ENCODE measurements around the gene APBB1IP. TPM values are rescaled to one million over a fixed set of nuclear protein-coding genes. Genes with fewer than 3 reads are reported as not detected.

The APBB1IP gene
- total and polyA plus RNA-seq, 2 of the 8 experiments (the other 6 are each of a cell fraction or from before 2014, with no cell fraction given): 0.05 TPM; not detected in 1

GRCh38 chr10:26438534-26439341 lies 597 bp downstream of the APBB1IP start:
- H3K4me3 ChIP-seq (ENCODE audit: extremely low read depth in 1 of 4, insufficient read depth in 2 of 4, low read depth in 3 of 4, low read length in 4 of 4): peak overlapping the region; percentile 22 to 56 (median 48); a peak in 7 of 8 replicates
- no peak overlapping the region for H4K91ac ChIP-seq (replicated peaks; ENCODE audit: insufficient read length, low read length)
- no peak overlapping the region; a peak in 1 of 7 replicates for H3K9ac ChIP-seq (replicated peaks in 1 of 4; ENCODE audit: extremely low read depth in 1 of 4, low read depth in 3 of 4, low read length in 3 of 4)
- DNase-seq (ENCODE audit: low read depth in 1 of 2, low spot score in 2 of 2) (peak in 1 of 2 experiments; percentile 63), FAIRE-seq (no peak)
- H4K5ac ChIP-seq (ENCODE audit: insufficient read length, low read depth, low read length): no peak overlapping the region
- H3K23ac ChIP-seq (ENCODE audit: insufficient read length): no peak overlapping the region
- no peak overlapping the region for H3K56ac ChIP-seq (replicated peaks; ENCODE audit: insufficient read length, low read depth, low read length)
- no peak overlapping the region for H2BK20ac ChIP-seq (ENCODE audit: low read length)
- H3K14ac ChIP-seq (ENCODE audit: insufficient read length): no peak overlapping the region
- H3K23me2 ChIP-seq (ENCODE audit: low read depth, low read length): peaks cover 9% of the 10 kb centered on the region; the same call in 1 of the 2 replicates
- H3K27ac ChIP-seq (ENCODE audit: low read depth, low read length): no peak overlapping the region
- POLR2A ChIA-PET (ENCODE audit: partially characterized antibody): interaction anchor here (1.2 kb wide), 1 partner anchor 10 kb away, joined by 3 read pairs; no protein-coding TSS in a partner anchor
- H2BK5ac ChIP-seq (ENCODE audit: low read depth, low read length): no peak overlapping the region
- no peaks in the 10 kb centered on the region for H3K9me3 ChIP-seq (ENCODE audit: insufficient read depth in 2 of 2, low read depth in 1 of 2, low read length in 1 of 2)
- H2AFZ ChIP-seq (ENCODE audit: low read length): 0 out of 2 replicates have a peak overlapping the region, but pooled peaks have one; percentile 72
- H2BK120ac ChIP-seq (replicated peaks; ENCODE audit: low read depth, low read length): no peak overlapping the region
- peak overlapping the region; percentile 65 for H4K8ac ChIP-seq (ENCODE audit: extremely low read depth, insufficient read depth, low read length)
- CTCF ChIA-PET (ENCODE audit: partially characterized antibody): no interaction called here
- no peaks in the 10 kb centered on the region for H4K20me1 ChIP-seq (replicated peaks in 1 of 2; ENCODE audit: control insufficient read depth in 1 of 2, insufficient read depth in 2 of 2, low read length in 2 of 2)
- H3K36me3 ChIP-seq (ENCODE audit: control insufficient read depth in 2 of 4, insufficient read depth in 4 of 4, low read length in 3 of 4): no peaks in the 10 kb centered on the region
- WGBS, 2 experiments (ENCODE audit: extremely low coverage in 1 of 2, insufficient coverage in 1 of 2, insufficient read length in 1 of 2, insufficient replicate concordance in 2 of 2, low coverage in 1 of 2, low lambda C conversion rate in 2 of 2, missing lambda C conversion rate in 1 of 2): 14% methylated on average over 55 of the region's 59 CpGs; no CpG with 5 or more reads in 1 of the 2 experiments
- peaks cover 0 to 4% (median 0%) of the 10 kb centered on the region in 4 experiments; a peak in 2 of 7 replicates for H3K4me1 ChIP-seq (replicated peaks in 1 of 4; ENCODE audit: control insufficient read depth in 3 of 4, insufficient read depth in 4 of 4, low read length in 3 of 4)
- peak overlapping the region; percentile 64 to 75 for H3K4me2 ChIP-seq (ENCODE audit: insufficient read depth in 1 of 2, low read depth in 2 of 2, low read length in 2 of 2)
- no peak overlapping the region for H3K18ac ChIP-seq (ENCODE audit: extremely low read depth, low read length)
- H3K79me2 ChIP-seq (ENCODE audit: control insufficient read depth in 1 of 2, insufficient read depth in 2 of 2, low read length in 2 of 2): no peaks in the 10 kb centered on the region
- no peak overlapping the region for H2BK12ac ChIP-seq (ENCODE audit: low read depth, low read length)
- H3K4ac ChIP-seq (replicated peaks; ENCODE audit: insufficient read length, low read depth, low read length): no peak overlapping the region
- H2BK15ac ChIP-seq (ENCODE audit: low read length): no peak overlapping the region
- H2AK5ac ChIP-seq (ENCODE audit: low read depth, low read length): no peak overlapping the region
- H3K79me1 ChIP-seq (ENCODE audit: low read depth, low read length): no peaks in the 10 kb centered on the region
- H3K27me3 ChIP-seq (replicated peaks in 1 of 4; ENCODE audit: control insufficient read depth in 3 of 4, extremely low read depth in 1 of 4, insufficient read depth in 3 of 4, low read length in 3 of 4): peaks cover 6 to 24% (median 18%) of the 10 kb centered on the region in 4 experiments
- TF ChIP-seq HDAC2 (IDR thresholded peaks at IDR 0.05; ENCODE audit: borderline replicate concordance in 1 of 2, low read depth in 2 of 2, low read length in 2 of 2) (no peak), CBX5 (IDR thresholded peaks at IDR 0.05; ENCODE audit: low read depth, low read length) (no peak), ZNF274 (IDR thresholded peaks at IDR 0.05; ENCODE audit: borderline replicate concordance, extremely low read depth, low read length) (no peak), HDAC6 (IDR thresholded peaks at IDR 0.05; ENCODE audit: low read depth, low read length) (no peak), EZH2 (IDR thresholded peaks at IDR 0.05; ENCODE audit: low read depth, low read length, severe bottlenecking) (no peak), TAF7 (optimal IDR thresholded peaks at IDR 0.05; ENCODE audit: borderline replicate concordance, low read depth, low read length) (no peak), CHD1 (IDR thresholded peaks at IDR 0.05; ENCODE audit: low read depth, low read length) (no peak), NANOG (IDR thresholded peaks at IDR 0.05; ENCODE audit: insufficient read depth, low read depth, low read length, poor library complexity, severe bottlenecking) (no peak), ATF3 (IDR thresholded peaks at IDR 0.05; ENCODE audit: insufficient read depth, low read depth, low read length) (no peak)
- TF ChIP-seq, protein P1, sequence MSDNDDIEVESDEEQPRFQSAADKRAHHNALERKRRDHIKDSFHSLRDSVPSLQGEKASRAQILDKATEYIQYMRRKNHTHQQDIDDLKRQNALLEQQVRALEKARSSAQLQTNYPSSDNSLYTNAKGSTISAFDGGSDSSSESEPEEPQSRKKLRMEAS (IDR thresholded peaks at IDR 0.05): peak; percentile 70

Data from H1 (cell line).